Peyer's patch (tissue), 4 donors: Measurements from ENCODE around the gene FAM111A.

Source experiments
- CTCF ChIP-seq, 6 experiments: fragments of 450-650 bp in 4 of 6; fragments of 200-600 bp in 2 of 6; sonication (generic) in 1 of 6; IDR thresholded peaks; one replicate each; pipeline ENCODE4 v1.5.1; 2017 to 2019; ENCODE audit warnings: antibody characterized with exemption in 6 of 6, mild to moderate bottlenecking in 3 of 6, moderate library complexity in 1 of 6
- POLR2A ChIP-seq, 2 donors: fragments of 450-650 bp; IDR thresholded peaks; one replicate each; pipeline ENCODE4 v1.5.1; 2017; ENCODE audit warnings: antibody characterized with exemption in 2 of 2, mild to moderate bottlenecking in 2 of 2, moderate library complexity in 2 of 2

GRCh38 chr11:59151761-59152160, 9.1 kb downstream of the FAM111A start:
- TF ChIP-seq CTCF (IDR thresholded peaks at IDR 0.05), result no peak
- no peak for TF ChIP-seq POLR2A (IDR thresholded peaks at IDR 0.05)
